ENCODE data around the gene REXO1.

- TF ChIP-seq CTCF (IDR thresholded peaks at IDR 0.05): no peak
- TF ChIP-seq EP300 (IDR thresholded peaks at IDR 0.05): no peak
These were observed 18.5 kb upstream of the REXO1 start for GRCh38 chr19:1866693-1867348.
